ENCODE measurements around the gene MDP1.

GRCh38 chr14:24226473-24226872 is 10.6 kb upstream of the MDP1 start:
- TF ChIP-seq POLR2A (IDR thresholded peaks at IDR 0.05; ENCODE audit: low read length) (no peak), GATA1 (IDR thresholded peaks at IDR 0.05; ENCODE audit: low read depth, low read length) (no peak)

Measured in erythroblast (primary cell).